Middle frontal gyrus (tissue), 1 donor: Measurements from ENCODE around the gene FCHSD2.

ENCODE experiments used
- DNase-seq: peaks from one replicate; pipeline ENCODE4 v3.0.0-alpha.2; 2015; ENCODE audit warnings: low spot score; ENCODE audit errors: extremely low spot score

The FCHSD2 gene

DNA sequence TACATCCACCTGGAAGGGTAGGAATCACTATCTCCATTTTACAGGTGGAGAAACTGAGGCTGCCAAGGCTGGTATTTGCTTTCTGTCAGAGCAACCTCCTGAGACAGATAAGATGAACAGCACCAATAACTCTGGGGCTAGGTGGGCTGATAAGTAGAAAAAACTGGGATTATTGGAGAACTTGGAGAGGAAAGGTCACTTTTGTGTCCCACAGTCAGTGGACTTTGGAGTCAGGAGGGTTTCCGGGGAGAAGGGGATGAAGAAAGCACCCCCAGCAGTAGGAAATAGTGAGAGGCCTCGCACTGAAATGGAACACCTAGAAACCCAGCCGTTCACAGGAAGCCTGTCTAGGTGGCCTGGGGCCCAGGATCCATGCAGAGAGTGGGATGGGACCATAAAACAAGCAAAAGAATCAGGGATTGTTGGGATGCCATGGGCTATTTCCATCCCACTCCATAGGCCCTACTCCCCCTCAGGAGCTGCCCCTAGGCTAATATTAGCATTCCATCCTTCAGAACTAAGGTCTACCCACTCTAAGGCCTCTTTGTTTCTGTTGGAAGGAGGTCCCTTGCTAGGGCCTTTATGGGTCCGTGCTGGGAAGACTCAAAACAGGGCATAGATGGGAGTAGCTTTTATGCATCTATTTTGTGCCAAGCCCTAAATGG lies 31.0 kb upstream of the FCHSD2 start:
- DNase-seq: no peak

- no peak for DNase-seq
Measured at GRCh38 chr11:73171436-73172161, 29.5 kb upstream of the FCHSD2 start.

DNA sequence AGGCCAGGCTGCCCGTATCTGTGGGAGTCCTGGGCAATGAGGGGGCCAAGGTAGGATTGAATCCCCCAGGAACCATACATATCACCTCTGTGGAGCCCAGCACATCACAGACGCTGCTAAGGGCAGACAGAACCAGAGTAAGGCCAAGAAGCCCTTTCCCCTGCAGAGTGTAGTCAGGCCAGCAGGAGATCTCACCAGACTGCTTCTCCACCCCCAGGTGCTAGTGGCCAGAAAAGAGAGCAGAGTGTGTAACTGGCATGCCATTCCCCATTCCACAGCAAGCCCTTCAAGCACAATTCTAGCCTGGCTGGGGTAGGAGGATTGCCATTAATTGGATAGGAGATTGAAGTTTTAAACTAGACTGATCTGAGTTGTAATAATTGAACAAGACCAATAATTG lies 28.0 kb upstream of the FCHSD2 start:
- DNase-seq: no peak

DNA sequence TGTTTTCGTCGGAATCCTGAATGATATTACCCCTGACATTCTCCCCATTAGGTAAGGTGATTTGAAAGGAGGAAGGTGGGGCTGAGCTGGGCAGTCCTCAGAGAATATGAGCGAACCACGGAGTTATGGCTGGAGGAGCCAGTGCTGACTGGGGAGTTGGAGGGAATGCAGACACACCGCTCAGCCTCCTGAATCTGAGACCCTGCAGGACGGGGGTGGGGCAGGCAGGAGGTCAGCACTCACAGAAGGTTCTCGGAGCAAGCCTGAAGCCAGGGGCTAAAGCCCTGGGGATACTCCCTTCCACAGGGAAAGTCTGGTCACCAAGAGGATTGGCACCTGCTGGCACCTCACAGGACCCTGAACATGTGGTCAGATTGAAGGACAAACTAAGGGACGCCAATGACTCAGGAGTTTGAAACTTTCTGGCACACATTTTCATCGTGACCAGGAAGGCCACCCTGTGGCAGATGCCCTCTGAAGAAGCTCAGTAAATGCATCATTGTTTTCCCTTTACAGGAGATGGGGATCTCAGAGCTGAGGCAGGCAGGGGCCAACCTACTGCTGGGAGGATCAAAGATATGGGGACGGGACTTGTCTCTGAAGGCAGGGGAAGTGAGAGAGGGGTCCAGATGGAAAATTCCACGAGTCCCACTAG lies 26.9 kb upstream of the FCHSD2 start:
- no peak for DNase-seq

GRCh38 chr11:73167363-73167954 lies 25.3 kb upstream of the FCHSD2 start:
- DNase-seq: no peak

- no peak for DNase-seq
Measured at GRCh38 chr11:73164803-73165540, 22.9 kb upstream of the FCHSD2 start.

DNA sequence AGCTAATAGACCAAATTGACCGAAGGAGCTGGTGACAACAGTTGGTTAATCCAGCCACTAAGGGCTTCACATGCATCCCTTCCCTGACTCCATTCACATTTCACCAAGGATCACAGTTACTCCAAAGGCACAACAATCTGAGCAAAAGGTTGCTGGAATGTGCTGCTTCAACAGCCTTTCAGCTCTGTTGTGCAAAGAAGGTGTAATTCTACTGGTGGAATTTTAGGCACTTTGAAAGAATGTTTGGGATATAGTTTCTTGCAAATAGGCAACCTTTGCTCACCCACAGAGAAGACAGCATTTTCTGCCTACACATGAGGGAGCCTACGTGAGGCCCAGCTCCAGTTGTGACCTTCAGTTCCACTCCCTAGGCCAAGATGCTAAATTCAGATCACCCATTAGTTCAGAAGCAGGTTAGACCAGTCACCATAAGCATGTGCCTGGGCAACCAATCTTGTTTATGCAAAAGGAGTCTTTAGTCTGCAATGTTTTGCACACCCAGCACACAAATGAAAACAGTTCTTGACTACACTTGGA lies 21.6 kb upstream of the FCHSD2 start:
- DNase-seq: no peak

GRCh38 chr11:73162196-73162740 lies 20.1 kb upstream of the FCHSD2 start:
- no peak for DNase-seq

GRCh38 chr11:73160005-73160760 lies 18.1 kb upstream of the FCHSD2 start:
- no peak for DNase-seq

- DNase-seq: no peak
Measured at GRCh38 chr11:73159297-73159696, 17.2 kb upstream of the FCHSD2 start.

DNA sequence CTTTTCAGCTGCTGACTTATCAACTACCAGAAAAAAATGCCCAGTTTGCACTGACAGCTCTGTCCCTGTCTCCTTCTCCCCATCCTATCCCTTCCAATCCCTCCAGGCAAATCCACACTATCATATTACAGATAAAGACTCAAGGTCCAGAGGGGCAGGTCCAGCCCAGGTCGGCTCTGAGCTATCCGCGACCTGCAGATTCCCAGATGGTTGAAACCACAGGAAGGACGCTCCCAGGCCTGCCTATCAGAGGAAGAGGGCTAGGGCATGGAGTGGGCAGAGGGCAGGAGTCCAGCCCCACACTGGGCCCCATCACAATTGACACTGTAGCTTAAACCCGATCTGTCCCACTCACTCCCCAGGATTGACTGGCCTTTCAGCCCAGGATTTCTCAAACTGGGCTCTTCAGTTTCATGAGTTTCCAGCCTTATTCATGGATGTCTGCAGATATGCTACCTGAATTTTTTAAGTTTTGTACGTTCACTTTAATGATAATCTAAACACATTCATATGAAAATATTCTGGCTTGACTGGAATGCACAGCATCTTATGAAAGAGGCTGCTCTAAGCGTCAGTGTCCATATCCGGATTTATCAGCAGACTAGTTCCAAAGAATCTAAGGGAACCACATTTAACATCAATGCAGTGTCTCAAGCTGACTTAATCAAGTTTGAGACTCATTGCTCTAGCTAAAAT lies 16.4 kb upstream of the FCHSD2 start:
- DNase-seq: no peak

GRCh38 chr11:73157101-73158010 lies 15.2 kb upstream of the FCHSD2 start:
- no peak for DNase-seq

- no peak for DNase-seq
Measured at GRCh38 chr11:73156686-73157085, 14.6 kb upstream of the FCHSD2 start.

DNA sequence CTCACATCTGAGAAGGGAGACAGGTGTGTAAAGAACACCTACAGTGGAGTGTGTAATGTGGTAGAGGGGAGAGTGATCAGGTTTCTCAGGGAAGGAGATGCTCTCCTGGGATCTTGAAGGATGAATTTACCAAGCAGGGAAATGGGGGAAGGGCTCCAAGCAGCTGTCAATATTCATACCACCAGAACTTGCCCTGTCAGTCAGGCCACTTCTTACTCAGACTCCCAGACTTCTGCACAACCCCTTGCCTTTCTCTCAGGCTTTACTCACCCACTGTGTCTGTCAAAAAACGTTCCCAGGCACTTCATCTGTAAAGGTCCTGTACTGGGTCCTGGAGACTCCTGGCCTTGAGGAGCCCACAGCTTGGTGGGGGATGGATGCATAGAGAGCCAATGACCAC lies 14.0 kb upstream of the FCHSD2 start:
- no peak for DNase-seq

DNA sequence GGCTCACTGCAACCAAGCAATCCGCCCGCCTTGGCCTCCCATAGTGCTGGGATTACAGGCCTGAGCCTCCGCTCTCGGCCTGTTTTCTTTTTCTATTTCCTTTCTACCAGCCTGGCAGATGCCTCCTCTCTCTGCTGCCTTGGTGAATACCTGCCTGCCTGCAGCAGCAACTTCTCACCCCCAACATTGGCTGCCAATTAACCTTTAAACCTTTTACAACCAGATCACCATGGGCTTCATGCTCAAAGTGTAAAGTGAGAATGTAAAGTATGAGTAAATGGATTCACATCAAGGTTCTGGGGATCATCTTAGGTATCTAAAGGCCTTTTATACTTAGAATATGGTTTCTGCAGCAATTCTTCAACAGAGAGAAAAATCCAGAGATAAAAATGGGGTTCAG lies 13.0 kb upstream of the FCHSD2 start:
- no peak for DNase-seq

DNA sequence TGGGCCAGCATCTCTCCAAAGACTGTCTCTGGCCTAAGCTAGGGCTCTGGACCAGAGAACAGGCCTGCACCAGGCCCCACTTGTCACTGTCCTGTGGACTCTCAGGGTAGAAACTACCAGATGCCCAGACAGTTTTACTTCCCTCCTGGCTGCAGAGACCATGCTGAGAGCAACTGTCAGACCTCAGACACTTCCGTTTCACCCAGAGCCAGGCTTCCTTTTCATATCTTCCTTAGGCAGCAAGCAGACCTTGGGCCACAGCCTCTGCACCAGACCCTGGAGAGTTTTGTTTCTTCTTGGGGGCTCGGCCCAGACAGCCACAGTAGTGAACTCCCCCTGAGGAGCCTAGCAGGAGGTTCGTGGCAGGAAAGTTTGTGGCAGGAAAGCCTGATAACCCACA lies 12.1 kb upstream of the FCHSD2 start:
- DNase-seq: no peak

DNA sequence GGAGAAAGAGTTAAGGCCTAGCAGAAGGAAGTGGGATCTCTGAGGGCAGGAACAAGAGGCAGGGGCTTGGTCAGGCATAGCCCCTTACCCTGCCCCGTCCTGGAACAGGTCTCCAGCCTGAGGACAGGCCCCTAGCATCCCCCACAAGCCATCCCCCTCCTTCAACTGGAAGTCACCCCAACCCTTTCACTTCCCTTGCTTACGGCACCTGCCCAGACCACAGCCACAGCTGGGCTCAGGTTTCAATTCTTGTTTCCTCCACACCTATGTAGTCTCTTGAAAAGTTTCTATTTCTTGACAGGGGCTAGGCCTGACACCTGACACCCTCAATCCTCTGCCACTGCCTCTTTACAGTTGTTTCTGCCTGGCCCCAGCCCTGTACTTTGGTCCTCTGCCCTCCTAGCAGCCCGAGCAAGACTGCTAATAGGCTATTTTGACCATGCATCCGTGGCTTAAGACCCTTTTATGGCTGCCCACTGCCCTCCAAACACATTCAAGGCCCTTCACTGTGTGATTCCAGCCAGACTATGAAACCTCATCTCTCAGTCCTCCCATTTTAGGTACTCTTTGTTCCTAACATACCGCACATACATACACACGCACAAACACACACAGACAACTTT lies 10.9 kb upstream of the FCHSD2 start:
- DNase-seq: no peak
